GM21360 (cell line): ENCODE measurements around the gene CCDC97.

Experiments used
- ATAC-seq: cut with Tn5 transposase; IDR thresholded peaks from one replicate; pipeline ENCODE4 v1.9.1; 2021; ENCODE audit warnings: mild to moderate bottlenecking, moderate library complexity; ENCODE audit not compliant: unreplicated experiment

The CCDC97 gene

DNA sequence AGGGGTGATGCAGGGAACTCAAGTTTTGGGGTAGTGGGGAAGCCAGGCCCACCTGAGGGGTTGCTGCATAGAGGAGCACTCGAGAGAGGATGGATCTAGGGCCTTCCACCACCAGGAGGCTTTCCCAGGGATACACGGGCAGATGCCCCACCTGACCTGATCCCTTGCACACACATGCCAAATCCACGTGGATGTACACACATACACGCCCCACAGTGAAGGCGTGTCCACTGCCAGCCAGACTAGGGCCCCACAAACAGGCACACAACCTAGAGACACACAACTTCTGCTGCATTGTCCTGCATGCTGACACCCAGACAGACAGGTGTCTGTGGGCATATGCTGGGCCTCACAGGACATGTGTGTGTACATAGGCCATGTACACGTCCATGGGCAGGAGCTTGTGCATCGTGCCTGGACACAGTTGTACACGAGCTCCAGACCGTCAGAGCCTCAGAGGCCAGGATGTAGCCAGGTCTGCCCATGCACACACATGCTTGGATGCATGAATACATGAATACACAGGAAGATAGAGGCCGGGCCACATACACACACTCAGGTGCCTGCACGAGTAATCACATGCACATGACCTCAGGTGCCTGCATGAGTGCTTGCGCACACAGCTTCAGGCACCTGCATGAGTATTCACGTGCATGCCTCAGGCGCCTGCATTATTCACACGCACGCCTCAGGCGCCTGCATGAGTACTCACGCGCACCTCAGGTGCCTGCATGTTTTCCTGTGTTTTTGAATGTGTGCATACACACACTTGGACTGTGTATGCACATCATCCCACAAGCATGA is 8.9 kb downstream of the CCDC97 start:
- no peak for ATAC-seq

DNA sequence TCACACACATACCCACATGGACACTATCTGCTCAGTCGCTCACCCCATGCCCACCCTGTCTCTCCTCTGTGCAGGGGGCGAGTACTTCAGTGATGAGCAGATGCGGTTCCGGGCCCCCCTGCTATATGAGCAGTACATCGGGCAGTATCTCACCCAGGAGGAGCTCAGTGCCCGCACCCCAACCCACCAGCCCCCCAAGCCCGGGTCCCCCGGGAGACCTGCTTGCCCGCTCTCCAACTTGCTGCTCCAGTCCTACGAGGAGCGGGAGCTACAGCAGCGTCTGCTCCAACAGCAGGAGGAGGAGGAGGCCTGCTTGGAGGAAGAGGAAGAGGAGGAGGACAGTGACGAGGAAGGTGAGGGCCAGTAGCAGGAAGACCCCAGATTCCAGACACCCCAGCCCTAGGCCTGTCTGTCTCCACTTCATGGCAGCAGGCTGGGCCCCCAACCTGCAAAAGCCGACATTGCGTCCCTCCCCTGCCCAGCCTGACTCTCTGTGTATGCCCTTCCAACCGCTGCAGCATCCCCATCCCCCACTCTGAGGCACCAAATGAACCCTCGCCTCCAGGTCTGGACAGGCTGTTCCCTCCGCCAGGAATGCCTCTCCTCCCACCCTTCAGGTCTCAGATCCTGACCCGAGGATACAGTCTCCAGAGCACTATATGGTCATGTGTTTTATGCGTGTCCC is 9.7 kb downstream of the CCDC97 start:
- no peak for ATAC-seq

GRCh38 chr19:41320185-41320518 is 10.2 kb downstream of the CCDC97 start:
- ATAC-seq: no peak

GRCh38 chr19:41320568-41320967 is 10.6 kb downstream of the CCDC97 start:
- ATAC-seq: no peak

DNA sequence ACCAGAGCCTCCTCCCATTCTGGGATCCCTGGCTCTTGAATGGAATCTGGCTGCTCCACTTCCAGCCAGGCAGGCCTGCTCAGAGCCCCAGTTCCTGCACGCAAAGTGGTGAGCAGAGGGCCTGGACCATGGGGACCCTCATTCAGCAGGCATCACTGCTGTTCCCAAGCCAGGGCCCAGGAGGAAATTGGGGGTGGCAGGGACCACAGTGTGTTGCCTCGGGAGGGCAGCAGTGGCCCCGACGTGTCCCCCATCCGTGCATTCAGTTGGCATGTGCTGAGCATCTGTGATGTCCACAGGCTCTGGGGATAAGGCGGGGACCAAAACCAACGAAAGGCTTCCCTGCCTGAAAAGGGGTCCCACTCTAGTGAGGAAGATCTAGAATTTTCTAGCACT is 11.2 kb downstream of the CCDC97 start:
- ATAC-seq: no peak

- ATAC-seq: no peak
Observed at GRCh38 chr19:41321600-41322270, 11.8 kb downstream of the CCDC97 start.

DNA sequence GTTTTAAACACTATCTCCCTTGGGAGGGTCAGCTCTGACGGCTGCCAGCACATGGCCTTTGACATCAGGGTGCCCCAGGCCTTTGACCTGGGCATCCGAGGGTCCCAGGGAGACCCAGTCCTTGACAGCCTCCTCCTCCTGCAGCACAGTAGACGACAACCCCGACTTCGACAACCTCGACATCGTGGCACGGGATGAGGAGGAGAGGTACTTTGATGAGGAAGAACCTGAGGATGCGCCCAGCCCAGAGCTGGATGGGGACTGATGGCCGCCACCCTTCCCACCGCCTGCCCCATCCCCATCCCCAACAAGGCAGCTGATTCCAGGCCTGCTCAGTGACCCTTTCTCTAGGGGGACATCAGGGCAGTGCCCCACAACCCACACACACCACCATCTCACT is 12.5 kb downstream of the CCDC97 start:
- ATAC-seq: no peak

DNA sequence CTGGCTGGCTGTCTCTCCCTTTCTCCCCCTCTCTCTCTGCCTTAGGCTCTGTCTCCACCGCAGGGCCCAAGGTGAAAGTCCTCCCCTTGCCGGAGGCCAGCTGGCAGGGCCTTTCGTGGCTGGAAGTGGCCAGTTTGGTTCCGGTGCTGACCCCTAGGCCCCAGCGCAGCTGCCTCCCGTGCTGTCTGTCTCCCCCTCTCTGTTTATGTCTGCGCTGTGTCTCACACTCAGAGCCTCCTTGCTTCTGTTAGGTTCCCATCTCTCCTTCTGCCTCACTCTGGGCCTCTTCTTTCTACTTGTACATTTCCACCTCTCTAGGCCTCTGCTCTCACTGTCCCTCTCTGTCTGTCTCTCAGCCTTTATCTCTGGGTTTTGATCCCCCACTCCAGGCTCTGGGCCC is 13.1 kb downstream of the CCDC97 start:
- no peak for ATAC-seq

- no peak for ATAC-seq
Observed at GRCh38 chr19:41323430-41324125, 13.6 kb downstream of the CCDC97 start.

- no peak for ATAC-seq
Observed at GRCh38 chr19:41324231-41324702, 14.3 kb downstream of the CCDC97 start.

- ATAC-seq: no peak
Observed at GRCh38 chr19:41324921-41325639, 15.1 kb downstream of the CCDC97 start.

DNA sequence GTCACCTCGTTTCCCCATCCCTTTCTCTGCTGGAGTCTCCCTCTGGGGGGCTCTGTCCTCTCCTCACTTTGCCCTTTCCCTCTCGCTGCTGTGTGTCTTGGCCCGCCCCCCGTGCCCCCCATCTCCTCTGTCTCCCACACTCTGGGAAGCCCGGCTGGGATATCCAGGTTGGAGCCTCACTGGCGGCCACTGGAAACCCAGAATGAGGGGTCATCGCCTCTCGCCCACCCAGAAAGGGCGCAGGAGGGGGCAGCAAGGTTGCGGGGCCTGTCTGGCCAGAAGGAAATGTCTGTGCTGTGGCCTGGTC is 15.6 kb downstream of the CCDC97 start:
- no peak for ATAC-seq

DNA sequence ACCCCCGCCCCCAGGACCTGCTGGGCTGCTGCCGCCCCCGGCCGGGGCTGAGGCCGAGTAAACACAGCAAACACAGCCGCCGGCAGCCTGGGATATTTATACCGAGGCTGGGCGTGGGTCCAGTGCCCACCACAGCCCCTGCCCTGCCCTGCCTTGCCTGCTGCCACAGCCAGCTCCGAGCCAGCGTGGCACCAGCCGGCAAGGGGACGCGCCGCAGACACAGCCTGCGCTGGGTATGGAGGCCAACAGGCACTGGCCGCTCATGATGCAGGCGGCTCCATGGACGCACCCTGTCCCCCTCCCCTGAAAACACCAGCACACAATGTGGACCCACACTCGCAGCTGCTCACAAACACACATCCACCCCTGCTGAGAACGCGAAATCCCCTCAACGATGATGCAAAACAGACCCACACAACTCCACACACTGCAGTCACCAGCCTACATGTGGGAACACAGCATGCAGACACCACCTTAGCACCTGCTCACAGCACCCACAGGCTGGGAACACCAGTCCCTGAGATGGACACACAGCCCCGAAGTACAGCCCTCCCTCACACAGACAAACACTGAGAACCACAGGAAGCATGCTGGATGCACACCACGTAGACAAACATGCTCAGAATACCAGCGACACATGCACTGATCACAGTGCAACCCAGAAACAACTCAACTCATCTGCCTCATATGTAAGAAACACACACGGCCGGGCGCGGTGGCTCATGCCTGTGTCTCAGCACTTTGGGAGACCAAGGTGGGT is 16.2 kb downstream of the CCDC97 start:
- ATAC-seq: no peak

GRCh38 chr19:41327076-41327575 is 17.2 kb downstream of the CCDC97 start:
- ATAC-seq: no peak

DNA sequence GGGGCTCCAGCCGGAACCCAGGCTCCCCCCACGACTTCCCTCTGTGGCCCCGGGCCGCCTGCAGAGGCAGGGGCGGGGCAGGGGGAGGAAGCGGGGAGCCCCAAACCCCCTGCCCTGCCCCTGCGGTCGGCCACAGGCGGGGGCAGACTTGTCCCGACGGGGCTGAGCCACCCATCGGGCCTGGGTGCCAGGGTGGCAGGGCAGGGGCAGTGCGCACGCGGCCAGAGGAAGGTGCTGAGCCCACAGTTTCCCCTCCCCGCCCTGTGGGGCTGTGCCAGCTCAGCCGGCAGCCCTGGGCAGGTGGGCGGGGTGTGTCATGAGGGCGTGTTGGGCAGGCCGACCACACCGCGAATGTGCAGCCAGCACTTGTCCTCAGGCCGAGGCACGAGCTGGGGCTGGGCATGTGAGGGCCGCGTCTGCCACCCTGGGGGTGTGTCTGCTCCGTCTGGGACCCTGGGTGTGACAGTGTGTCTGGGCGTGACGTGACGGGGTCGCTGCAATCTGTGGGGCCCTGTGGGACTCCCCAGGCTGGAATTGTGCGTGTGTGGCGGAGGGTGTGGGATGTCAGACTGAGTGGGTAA is 17.7 kb downstream of the CCDC97 start:
- peak; percentile 40 for ATAC-seq

DNA sequence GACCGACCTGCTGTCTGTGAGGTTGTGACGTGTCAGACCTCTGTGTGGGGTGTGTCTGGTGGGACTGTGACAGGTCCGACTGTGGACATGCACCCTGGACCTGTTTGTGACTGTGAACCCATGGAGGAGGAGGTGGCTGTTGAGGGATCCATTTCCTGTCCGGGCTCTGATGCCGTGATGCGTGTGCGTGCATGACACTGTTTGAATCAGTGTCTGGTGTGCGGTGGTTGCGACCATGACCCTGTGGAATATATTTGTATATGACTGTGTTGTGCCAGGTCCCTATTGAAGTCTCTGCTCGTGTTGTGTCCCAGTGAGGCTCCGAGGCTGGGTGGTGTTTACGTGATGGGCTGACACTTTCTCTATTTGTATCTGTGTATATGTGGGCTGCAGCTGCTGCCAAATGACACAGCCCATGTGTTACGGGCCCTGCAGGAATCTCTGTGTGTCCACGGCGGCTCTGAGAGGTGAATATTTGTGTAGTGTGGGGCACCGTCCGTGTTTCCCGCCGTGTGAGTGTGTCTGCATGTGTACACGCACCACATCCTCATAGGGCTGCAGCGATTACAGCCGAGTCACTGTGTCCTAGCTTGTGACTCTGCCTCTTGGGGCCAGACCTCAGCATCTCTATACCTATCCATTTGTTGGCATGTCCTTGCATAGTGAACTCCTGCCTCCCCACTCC is 18.3 kb downstream of the CCDC97 start:
- ATAC-seq: no peak

- no peak for ATAC-seq
Observed at GRCh38 chr19:41328842-41329225, 18.9 kb downstream of the CCDC97 start.

DNA sequence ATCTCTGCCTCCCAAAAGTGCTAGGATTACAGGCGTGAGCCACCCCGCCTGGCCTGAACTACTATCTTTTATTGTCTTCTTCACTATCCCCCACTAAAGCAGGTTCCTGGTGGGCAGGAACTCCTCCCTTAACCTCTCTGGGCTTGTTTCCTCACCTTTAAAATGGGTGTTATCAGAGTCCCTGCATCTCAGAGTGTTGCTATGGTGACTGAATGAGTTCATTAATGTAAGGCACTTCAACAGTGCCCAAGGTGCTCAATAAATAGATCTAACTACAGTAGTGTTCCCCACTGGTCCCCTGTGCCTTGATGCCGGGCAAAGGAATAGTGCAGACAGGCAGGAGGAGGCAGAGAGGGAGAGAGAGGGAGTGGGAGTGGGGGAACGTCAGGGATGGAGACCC is 20.5 kb downstream of the CCDC97 start:
- ATAC-seq: no peak
